ENCODE results near the gene STBD1.

DNA sequence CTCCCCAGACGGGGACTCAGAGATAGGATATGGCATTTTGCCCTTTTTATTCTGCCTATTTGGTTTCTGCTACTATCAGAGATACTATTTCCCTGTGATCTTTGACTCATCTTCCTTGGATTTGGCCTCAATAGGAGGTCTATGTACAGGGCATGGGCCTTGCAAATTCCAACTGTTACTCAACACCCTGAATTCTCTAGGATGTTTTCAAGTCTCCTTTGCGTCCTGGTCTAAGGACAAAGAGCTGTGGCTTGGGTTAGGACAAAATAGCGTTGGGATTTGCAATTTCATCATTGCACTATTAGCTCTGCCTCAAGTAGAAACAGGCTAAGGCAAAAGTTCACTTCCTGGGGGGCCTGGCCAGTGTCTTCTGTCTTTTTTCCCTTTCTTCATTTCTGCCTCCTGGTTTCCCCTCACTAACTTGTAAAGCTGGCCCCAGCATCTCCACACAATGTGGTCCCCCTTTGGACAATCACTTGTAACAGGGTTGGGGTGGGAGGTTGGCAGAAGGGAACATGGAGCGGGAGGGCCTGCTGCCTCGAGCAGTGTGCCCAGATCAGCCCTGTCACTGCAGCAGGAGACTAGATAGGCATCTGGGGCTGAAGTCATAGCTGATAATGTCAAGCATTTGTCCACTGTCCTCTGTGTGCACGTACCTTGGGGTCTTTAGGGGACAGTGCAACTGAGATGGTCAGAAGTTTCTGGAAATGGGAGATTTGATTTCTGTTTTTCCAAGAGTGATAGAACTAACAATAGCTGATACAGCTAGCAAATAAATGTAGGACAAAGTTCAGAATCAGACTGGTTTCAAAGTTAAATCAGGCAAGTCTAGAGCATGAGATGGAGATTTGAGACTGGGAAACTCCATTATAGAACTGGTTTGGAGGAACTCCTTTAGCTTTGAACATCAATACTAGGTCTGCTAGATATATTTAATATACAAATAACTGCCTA is 25.8 kb upstream of the STBD1 start:
- TF ChIP-seq, protein P1, sequence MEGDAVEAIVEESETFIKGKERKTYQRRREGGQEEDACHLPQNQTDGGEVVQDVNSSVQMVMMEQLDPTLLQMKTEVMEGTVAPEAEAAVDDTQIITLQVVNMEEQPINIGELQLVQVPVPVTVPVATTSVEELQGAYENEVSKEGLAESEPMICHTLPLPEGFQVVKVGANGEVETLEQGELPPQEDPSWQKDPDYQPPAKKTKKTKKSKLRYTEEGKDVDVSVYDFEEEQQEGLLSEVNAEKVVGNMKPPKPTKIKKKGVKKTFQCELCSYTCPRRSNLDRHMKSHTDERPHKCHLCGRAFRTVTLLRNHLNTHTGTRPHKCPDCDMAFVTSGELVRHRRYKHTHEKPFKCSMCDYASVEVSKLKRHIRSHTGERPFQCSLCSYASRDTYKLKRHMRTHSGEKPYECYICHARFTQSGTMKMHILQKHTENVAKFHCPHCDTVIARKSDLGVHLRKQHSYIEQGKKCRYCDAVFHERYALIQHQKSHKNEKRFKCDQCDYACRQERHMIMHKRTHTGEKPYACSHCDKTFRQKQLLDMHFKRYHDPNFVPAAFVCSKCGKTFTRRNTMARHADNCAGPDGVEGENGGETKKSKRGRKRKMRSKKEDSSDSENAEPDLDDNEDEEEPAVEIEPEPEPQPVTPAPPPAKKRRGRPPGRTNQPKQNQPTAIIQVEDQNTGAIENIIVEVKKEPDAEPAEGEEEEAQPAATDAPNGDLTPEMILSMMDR (IDR thresholded peaks at IDR 0.05; ENCODE audit: low read depth, low read length) = no peak
- no peak for TF ChIP-seq EZH2phosphoT487 (IDR thresholded peaks at IDR 0.05; ENCODE audit: low read depth)
